RWPE2 (cell line): Measurements from ENCODE around the gene LYPD3.

Experiments used
- ATAC-seq: fragments of 200-7000 bp; cut with Tn5 transposase; 3 replicates; pipeline ENCODE4 v1.9.1; 2021; ENCODE audit warnings: low read depth
- DNase-seq: peaks from one replicate; pipeline ENCODE4 v3.0.0-alpha.2; 2020; ENCODE audit warnings: low spot score
- H3K27ac ChIP-seq: fragments of 450-650 bp; 2 replicates; pipeline ENCODE4 v1.5.1; 2017; ENCODE audit warnings: mild to moderate bottlenecking; ENCODE audit not compliant: poor library complexity, severe bottlenecking
- H3K27me3 ChIP-seq: fragments of 250-450 bp; sonication (Bioruptor Pico); 2 replicates; pipeline ENCODE4 v1.5.1; 2021; ENCODE audit warnings: mild to moderate bottlenecking, moderate library complexity; ENCODE audit not compliant: insufficient read depth, poor library complexity, severe bottlenecking
- H3K36me3 ChIP-seq: fragments of 250-450 bp; sonication (Bioruptor Pico); 2 replicates; pipeline ENCODE4 v1.5.1; 2020; ENCODE audit warnings: low read depth, mild to moderate bottlenecking, moderate library complexity
- H3K4me1 ChIP-seq: fragments of 250-450 bp; sonication (Bioruptor Pico); 2 replicates; pipeline ENCODE4 v1.5.1; 2021; ENCODE audit warnings: mild to moderate bottlenecking, moderate library complexity; ENCODE audit not compliant: insufficient read depth, poor library complexity, severe bottlenecking
- H3K4me3 ChIP-seq: fragments of 250-450 bp; sonication (Bioruptor Pico); 2 replicates; pipeline ENCODE4 v1.5.1; 2021; ENCODE audit warnings: mild to moderate bottlenecking, moderate library complexity; ENCODE audit not compliant: severe bottlenecking
- H3K9me3 ChIP-seq: fragments of 250-450 bp; sonication (Bioruptor Pico); 2 replicates; pipeline ENCODE4 v1.5.1; 2021; ENCODE audit warnings: mild to moderate bottlenecking, moderate library complexity; ENCODE audit not compliant: severe bottlenecking
- CTCF ChIP-seq: fragments of 450-650 bp; IDR thresholded peaks from one replicate; pipeline ENCODE4 v1.5.1; 2017; ENCODE audit warnings: mild to moderate bottlenecking, moderate library complexity; ENCODE audit not compliant: poor library complexity, severe bottlenecking

The LYPD3 gene

GRCh38 chr19:43467276-43467675 is 1.9 kb upstream of the LYPD3 start:
- ATAC-seq (no peak), DNase-seq (no peak)
- no peaks in the 10 kb centered on the region for H3K36me3 ChIP-seq
- no peak for TF ChIP-seq CTCF
- H3K27ac ChIP-seq: peak overlapping the region; percentile 50
- H3K4me3 ChIP-seq: no peak overlapping the region
- no peaks in the 10 kb centered on the region for H3K9me3 ChIP-seq
- H3K27me3 ChIP-seq: no peaks in the 10 kb centered on the region
- H3K4me1 ChIP-seq: peaks cover 22% of the 10 kb centered on the region

- no peak for ATAC-seq
- no peak for DNase-seq
- H3K27me3 ChIP-seq: no peaks in the 10 kb centered on the region
- no peak overlapping the region for H3K4me3 ChIP-seq
- H3K36me3 ChIP-seq: no peaks in the 10 kb centered on the region
- H3K4me1 ChIP-seq: peaks cover 22% of the 10 kb centered on the region
- no peak for TF ChIP-seq CTCF
- peak overlapping the region; percentile 50 for H3K27ac ChIP-seq
- no peaks in the 10 kb centered on the region for H3K9me3 ChIP-seq
Observed at GRCh38 chr19:43466793-43467192, 1.4 kb upstream of the LYPD3 start.

- H3K4me1 ChIP-seq: peaks cover 22% of the 10 kb centered on the region
- TF ChIP-seq CTCF: no peak
- DNase-seq (no peak), ATAC-seq (peak; percentile 35)
- H3K9me3 ChIP-seq: no peaks in the 10 kb centered on the region
- no peaks in the 10 kb centered on the region for H3K27me3 ChIP-seq
- no peaks in the 10 kb centered on the region for H3K36me3 ChIP-seq
- H3K4me3 ChIP-seq: peak overlapping the region; percentile 52
- H3K27ac ChIP-seq: peak overlapping the region; percentile 43
Observed at GRCh38 chr19:43464134-43464775, 1.2 kb downstream of the LYPD3 start.

GRCh38 chr19:43463381-43464133 is 1.9 kb downstream of the LYPD3 start:
- peak overlapping the region; percentile 43 for H3K27ac ChIP-seq
- no peaks in the 10 kb centered on the region for H3K27me3 ChIP-seq
- H3K36me3 ChIP-seq: no peaks in the 10 kb centered on the region
- no peak for TF ChIP-seq CTCF
- peaks cover 21% of the 10 kb centered on the region for H3K4me1 ChIP-seq
- ATAC-seq: peak; percentile 68
- DNase-seq: peak; percentile 97
- H3K4me3 ChIP-seq: peak overlapping the region; percentile 52
- no peaks in the 10 kb centered on the region for H3K9me3 ChIP-seq
